ENCODE results near the gene RTL5. TPM values are rescaled to one million over a fixed set of nuclear protein-coding genes. Genes with fewer than 3 reads are reported as not detected.

Gene RTL5
- total RNA-seq, 2 donors from 2014 or later: 2.6 to 2.7 TPM

DNA sequence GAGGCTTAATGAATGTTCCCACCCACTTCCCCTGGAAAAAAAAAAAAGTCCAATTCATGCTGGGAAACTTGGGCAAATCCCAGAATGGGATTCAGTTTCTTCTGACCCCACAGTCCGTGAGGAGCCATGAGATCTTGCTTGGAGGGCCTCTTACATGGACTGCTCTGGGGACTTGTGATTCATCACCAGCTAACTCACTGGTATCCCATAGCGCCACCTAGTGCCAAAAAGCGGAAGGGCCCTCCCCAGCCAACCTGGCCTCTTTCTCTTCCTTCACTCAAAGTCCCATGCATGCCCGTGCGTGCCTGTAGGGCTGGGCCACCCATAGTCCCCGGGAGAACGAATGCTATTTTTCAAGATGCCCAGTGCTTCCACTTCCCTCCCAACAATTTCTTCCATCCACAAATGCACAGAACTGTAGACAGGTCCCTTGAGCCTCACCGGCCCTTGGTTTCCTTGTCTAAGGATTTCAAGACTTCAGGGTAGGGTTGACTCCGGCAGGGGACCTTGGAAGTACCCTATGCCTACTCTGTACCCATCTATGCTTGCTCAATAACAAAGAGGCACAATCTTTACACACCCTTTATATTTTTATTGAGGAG, 5.1 kb downstream of the RTL5 start:
- DNase-seq (peak; percentile 60 to 75 (median 66)), ATAC-seq (peak; percentile 76)
- H3K27ac Mint-ChIP-seq: peak overlapping the region; percentile 93
- H3K9me3 ChIP-seq (ENCODE audit: control insufficient read depth, low read length, poor library complexity, severe bottlenecking): no peaks in the 10 kb centered on the region
- peaks cover 2% of the 10 kb centered on the region for H3K36me3 Mint-ChIP-seq (ENCODE audit: low read depth)
- peaks cover 28% of the 10 kb centered on the region for H3K4me1 Mint-ChIP-seq
- no peaks in the 10 kb centered on the region for H3K27me3 Mint-ChIP-seq
- H3K4me3 Mint-ChIP-seq: no peak overlapping the region

DNA sequence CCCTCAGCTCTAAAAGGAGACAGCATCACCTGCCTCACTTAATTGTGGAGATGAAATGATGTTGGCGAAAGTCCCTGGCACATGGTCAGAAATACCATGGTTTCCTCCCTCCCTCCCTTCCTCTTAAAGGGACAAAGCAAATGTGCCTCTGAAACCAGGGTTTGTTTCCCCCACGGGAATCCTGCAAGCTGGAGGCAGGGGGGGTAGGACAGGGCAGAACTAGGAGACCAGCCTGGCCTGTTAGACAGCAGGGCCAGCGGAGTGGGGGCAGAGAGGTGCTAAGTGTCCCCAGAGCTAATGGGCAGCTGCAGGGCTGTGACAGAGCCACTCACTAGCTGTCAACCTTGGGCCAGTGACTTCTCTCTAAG, 5.7 kb downstream of the RTL5 start:
- Mint-ChIP-seq H3K4me1 (peaks cover 28% of the 10 kb centered on the region), H3K36me3 (ENCODE audit: low read depth) (peaks cover 2% of the 10 kb centered on the region), H3K4me3 (no peak overlapping the region), H3K27ac (peak overlapping the region; percentile 93), H3K27me3 (no peaks in the 10 kb centered on the region)
- ATAC-seq (no peak), DNase-seq (no peak)
- no peaks in the 10 kb centered on the region for H3K9me3 ChIP-seq (ENCODE audit: control insufficient read depth, low read length, poor library complexity, severe bottlenecking)

DNA sequence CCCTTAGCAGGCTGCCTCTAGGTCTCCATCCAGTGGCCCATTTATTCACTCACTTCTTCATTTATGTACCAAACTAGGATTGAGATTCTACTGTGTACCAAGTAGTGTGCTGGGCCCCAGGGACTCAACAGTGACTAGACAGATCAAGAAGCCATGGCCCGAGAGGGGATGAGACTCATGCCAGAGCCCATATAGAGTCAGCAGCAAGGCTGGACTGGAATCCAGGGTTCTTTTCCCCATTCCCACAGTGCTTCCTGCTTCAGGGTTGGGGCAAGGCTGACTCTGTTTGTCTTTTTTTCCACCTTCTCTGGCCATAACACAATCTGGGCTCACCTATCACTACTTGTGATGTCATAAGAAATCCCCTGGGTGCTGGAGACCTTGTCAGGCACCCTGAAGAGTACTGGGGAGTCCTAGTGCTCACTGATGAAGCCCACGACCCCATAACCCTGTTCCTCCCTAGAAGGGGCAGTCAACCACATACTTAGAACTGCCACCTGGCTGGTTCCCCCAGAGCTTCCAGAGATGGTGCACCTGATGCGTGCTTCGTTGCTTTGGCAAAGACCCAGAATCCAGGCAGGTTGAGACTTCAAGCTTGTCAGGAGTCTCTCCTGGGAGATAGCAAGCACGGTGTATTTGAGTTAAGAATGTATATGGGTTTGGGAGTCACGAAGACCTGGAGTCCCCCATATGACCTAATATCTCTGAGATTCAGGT, 6.2 kb downstream of the RTL5 start:
- ATAC-seq: peak; percentile 42
- DNase-seq: no peak
- Mint-ChIP-seq H3K27me3 (no peaks in the 10 kb centered on the region), H3K36me3 (ENCODE audit: low read depth) (peaks cover 2% of the 10 kb centered on the region), H3K4me1 (peaks cover 33% of the 10 kb centered on the region), H3K4me3 (peak overlapping the region; percentile 64), H3K27ac (peak overlapping the region; percentile 93)
- H3K9me3 ChIP-seq (ENCODE audit: control insufficient read depth, low read length, poor library complexity, severe bottlenecking): no peaks in the 10 kb centered on the region

DNA sequence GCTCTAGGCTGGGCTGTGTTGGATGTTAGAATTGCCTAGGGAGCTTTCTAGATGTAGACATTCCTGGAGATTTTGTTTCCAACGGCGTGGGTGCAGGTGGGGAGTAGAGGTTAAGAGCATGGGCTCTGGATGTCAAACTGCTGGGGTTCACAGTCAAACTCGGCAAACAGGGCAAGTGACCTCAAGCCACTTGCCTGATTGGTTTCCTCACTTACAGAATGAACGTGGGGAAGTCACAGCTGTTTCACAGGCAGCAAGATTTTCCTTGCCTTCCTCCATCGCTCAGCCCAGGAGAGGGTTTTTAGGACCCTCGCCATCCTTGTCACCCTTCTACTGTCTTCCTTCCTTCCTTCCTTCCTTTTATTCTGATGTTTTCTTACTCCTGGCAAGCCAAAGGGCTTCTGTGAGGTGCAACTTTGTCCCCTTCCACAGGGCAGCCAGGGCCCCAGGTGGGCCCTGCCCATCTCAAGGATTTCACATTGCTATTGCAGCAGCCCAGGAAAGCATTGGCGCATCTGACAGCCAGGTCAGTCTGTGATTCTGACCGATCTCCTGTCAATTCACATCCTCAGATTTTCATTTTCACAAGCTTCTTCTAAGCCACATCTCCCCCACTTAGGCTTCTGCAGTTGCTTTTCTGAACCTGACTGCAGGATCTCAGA, 7.0 kb downstream of the RTL5 start:
- Mint-ChIP-seq H3K27ac (peak overlapping the region; percentile 93), H3K27me3 (no peaks in the 10 kb centered on the region), H3K36me3 (ENCODE audit: low read depth) (no peaks in the 10 kb centered on the region), H3K4me1 (peaks cover 39% of the 10 kb centered on the region), H3K4me3 (no peak overlapping the region)
- ATAC-seq (no peak), DNase-seq (no peak)
- no peaks in the 10 kb centered on the region for H3K9me3 ChIP-seq (ENCODE audit: control insufficient read depth, low read length, poor library complexity, severe bottlenecking)

DNA sequence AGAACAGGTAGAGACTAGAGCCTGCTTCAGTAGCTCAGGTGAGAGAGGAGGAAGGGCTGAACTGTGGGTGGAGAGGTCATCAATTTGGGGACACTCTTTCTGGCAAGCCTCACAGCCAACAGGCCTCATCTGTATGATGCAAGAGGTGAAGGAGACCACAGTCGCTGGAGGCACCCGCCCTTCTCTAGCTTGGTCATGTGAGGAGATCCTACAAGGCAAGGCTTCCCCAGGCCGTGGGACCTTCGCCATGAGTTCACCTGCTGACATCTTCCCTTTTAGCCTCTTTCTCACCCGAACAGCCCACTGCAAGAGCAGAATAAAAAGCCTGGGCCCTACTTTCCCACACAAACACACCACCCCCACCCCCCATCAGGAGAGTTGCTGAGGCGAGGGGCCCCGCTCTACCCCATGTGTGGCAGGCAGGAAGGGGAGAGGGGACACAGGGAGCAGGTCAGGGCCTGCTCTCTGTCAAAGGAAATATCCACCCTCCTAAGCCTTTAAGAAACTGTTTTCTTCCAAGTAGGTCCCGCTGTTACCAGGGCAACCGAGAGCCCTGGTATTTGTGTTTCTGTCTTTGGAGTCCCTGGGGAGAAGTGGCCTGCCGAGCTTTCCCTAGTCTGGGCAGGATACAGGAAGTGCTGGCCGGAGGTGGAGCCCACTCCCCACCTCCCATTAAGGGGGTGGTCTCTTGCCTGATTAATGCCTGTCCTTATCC, 8.1 kb downstream of the RTL5 start:
- DNase-seq (no peak), ATAC-seq (no peak)
- H3K9me3 ChIP-seq (ENCODE audit: control insufficient read depth, low read length, poor library complexity, severe bottlenecking): no peaks in the 10 kb centered on the region
- peaks cover 38% of the 10 kb centered on the region for H3K4me1 Mint-ChIP-seq
- no peaks in the 10 kb centered on the region for H3K27me3 Mint-ChIP-seq
- H3K4me3 Mint-ChIP-seq: no peak overlapping the region
- no peaks in the 10 kb centered on the region for H3K36me3 Mint-ChIP-seq (ENCODE audit: low read depth)
- H3K27ac Mint-ChIP-seq: peak overlapping the region; percentile 93

DNA sequence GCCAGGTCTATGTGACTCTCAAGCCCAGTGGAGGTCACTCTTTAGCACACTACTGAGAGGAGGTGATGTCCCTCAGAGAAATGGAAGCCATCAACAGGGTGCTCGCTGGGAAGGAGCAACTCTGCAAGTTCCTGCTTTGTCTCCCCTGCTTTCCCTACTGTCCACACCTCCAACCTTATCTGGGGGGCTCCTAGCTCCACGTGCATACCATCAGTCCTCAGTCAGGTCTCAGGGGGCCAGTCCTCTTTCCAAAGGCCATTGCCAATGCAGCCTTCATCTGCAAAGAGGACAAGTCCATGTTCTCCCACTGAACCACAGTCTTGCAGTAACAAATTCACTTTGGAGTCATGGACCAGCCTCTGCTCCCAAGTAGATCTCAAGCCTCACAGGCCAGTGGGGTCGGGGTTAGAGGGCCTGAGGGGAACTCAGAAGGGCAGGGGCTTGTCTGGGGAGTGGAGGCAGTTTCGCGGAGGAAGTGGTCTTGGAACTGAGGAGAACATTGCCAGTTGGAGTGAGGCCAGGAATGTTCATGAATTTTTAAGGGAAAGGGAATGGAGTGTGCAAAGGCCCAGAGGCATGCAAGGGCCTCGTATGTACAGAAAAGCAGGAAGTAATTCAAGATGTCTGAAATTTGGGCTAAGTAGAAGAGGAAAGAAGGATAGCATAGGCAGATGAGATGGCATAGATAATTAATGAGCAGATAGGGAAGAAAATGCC, 8.9 kb downstream of the RTL5 start:
- H3K36me3 Mint-ChIP-seq (ENCODE audit: low read depth): no peaks in the 10 kb centered on the region
- no peak for DNase-seq
- peak overlapping the region; percentile 93 for H3K27ac Mint-ChIP-seq
- H3K9me3 ChIP-seq (ENCODE audit: control insufficient read depth, low read length, poor library complexity, severe bottlenecking): no peaks in the 10 kb centered on the region
- no peak for ATAC-seq
- no peaks in the 10 kb centered on the region for H3K27me3 Mint-ChIP-seq
- peaks cover 38% of the 10 kb centered on the region for H3K4me1 Mint-ChIP-seq
- peak overlapping the region; percentile 53 for H3K4me3 Mint-ChIP-seq

DNA sequence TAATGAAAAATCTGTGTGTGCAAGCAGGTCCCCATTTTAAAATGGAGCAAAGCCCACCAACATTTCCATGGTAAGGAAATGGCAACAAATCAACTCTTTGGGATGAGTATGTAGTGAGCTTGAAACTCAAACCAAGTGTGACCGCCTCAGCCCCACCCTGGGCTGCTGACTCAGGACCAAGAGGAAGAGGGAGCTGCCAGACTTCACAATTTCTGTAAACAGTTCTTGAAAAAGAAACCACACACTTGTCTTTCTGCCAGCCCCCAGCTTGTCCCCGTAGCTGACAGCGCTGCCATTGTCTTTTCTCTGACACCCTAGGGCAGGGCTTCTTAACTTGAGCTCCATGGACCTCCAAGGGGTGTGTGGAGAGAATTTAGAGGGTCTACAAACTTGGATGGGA, 10.3 kb downstream of the RTL5 start:
- Mint-ChIP-seq H3K4me3 (peak overlapping the region; percentile 3), H3K27ac (peak overlapping the region; percentile 93), H3K4me1 (peaks cover 39% of the 10 kb centered on the region), H3K27me3 (no peaks in the 10 kb centered on the region), H3K36me3 (ENCODE audit: low read depth) (no peaks in the 10 kb centered on the region)
- DNase-seq (peak in 1 of 3 donors; percentile 20), ATAC-seq (peak; percentile 83)
- H3K9me3 ChIP-seq (ENCODE audit: control insufficient read depth, low read length, poor library complexity, severe bottlenecking): no peaks in the 10 kb centered on the region

DNA sequence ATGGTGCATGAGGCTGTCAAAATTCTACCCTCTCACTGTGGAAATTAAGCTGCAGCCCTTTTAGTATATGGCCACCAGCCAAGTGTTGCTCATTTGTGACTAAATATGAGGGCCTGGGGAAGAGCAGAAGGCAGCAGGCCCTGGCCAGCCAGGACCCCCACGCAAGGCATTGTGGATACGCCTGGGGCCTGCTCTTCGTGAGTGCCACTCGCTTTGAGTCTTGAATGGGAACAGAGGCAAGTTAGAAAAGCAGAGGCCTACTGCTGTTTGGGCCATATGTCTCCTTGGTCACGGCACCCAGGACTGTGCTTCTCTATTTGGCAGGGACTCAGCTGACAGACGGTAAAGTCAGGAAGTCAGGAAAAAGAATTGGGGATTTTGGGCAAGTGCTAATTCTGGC, 10.9 kb downstream of the RTL5 start:
- no peak for ATAC-seq
- Mint-ChIP-seq H3K27me3 (no peaks in the 10 kb centered on the region), H3K4me3 (peak overlapping the region; percentile 58), H3K36me3 (ENCODE audit: low read depth) (no peaks in the 10 kb centered on the region), H3K27ac (peak overlapping the region; percentile 93), H3K4me1 (peaks cover 39% of the 10 kb centered on the region)
- H3K9me3 ChIP-seq (ENCODE audit: control insufficient read depth, low read length, poor library complexity, severe bottlenecking): no peaks in the 10 kb centered on the region
- no peak for DNase-seq

DNA sequence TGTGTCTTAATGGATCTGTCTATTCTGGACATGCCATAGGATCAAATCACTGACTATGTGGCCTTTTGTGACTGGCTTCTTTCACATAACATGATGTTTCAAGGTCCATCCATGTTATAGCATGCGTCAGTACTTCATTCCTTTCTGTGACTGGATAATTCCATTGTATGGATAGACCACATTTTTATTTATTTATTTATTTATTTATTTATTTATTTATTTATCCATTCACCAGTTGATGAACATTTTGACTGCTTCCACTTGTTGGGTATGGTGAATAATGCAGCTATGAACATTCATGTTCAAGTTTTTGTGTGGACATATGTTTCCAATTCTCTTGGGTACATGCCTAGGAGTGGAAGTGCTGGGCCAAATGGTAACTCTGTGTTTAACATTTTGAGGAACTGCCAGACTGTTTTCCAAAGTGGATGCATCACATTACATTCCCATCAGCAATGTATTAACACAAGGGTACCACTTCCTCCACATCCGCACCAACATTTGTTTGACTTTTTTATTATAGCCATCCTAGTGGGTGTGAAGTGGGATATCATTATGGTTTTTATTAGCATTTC, 14.0 kb downstream of the RTL5 start:
- Mint-ChIP-seq H3K27ac (peak overlapping the region; percentile 43), H3K36me3 (ENCODE audit: low read depth) (no peaks in the 10 kb centered on the region), H3K4me3 (no peak overlapping the region), H3K27me3 (no peaks in the 10 kb centered on the region), H3K4me1 (peaks cover 21% of the 10 kb centered on the region)
- H3K9me3 ChIP-seq (ENCODE audit: control insufficient read depth, low read length, poor library complexity, severe bottlenecking): no peaks in the 10 kb centered on the region
- DNase-seq (no peak), ATAC-seq (no peak)

DNA sequence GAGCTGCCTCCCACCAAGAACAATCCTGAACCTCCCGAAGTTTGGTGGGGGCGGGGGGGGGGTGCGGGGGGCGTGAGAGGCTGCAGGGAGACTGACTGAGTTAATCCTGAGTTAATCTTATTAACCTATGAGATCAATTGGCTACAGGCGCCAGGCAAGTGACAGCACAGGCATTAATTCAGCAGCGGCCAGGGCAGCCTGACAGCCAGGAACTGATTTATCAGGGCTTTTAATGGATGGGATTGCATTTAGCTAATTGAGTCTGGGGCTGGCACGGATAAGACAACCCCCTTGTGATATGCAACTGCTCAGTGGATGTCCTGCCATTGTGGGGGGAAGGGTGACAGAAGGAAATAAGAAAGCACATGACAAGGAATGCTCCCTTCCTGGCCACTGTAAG, 16.3 kb downstream of the RTL5 start:
- H3K9me3 ChIP-seq (ENCODE audit: control insufficient read depth, low read length, poor library complexity, severe bottlenecking): no peaks in the 10 kb centered on the region
- peaks cover 24% of the 10 kb centered on the region for H3K4me1 Mint-ChIP-seq
- H3K27ac Mint-ChIP-seq: no peak overlapping the region

DNA sequence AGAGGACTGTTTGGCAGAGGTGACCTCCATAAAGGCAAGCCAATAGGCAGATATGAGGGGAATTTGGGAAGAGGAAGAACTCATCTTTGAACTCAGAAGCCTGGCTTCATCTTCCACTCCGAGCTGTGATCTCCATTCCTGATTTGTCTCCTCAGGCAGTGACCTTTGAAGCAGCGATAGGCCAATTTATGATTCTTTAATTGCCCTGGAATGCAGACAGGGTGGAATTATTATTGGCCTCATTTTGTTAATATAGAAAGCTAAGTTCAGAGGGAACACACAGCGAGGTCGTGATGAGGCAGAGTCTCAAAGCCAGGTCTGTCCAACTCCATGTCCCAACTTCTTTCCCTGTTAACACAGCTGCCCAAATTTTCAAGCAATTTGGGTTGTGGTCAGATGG, 16.9 kb downstream of the RTL5 start:
- H3K36me3 Mint-ChIP-seq (ENCODE audit: low read depth): no peaks in the 10 kb centered on the region
- peaks cover 19% of the 10 kb centered on the region for H3K4me1 Mint-ChIP-seq
- ATAC-seq: no peak
- H3K27me3 Mint-ChIP-seq: no peaks in the 10 kb centered on the region
- no peak for DNase-seq
- no peak overlapping the region for H3K27ac Mint-ChIP-seq
- H3K9me3 ChIP-seq (ENCODE audit: control insufficient read depth, low read length, poor library complexity, severe bottlenecking): no peaks in the 10 kb centered on the region
- no peak overlapping the region for H3K4me3 Mint-ChIP-seq

More for the DNA sequence above, 16.3 kb downstream of the RTL5 start:
- ATAC-seq: no peak
- Mint-ChIP-seq H3K27me3 (no peaks in the 10 kb centered on the region), H3K4me3 (no peak overlapping the region), H3K36me3 (ENCODE audit: low read depth) (no peaks in the 10 kb centered on the region)
- no peak for DNase-seq

DNA sequence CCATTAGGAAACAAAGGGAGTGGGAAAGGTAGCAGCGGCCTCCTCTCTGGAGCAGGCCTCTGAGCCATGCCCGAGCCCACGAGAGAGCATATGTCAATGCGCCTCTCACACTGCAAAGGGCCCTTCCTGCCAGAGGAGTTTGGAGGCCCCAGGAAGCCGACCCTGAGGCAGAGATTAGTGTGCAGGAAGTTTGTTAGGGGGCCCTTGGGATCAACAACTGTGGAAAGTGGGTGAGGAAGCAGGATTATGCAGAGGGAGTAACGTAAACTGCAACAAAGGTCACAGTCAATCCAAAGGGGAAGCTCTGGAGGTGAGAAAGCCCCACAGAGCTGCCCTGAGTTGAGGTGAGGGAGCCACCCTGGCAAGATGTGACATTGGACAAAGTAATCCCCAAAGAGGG, 17.4 kb downstream of the RTL5 start:
- ATAC-seq: no peak
- Mint-ChIP-seq H3K36me3 (ENCODE audit: low read depth) (no peaks in the 10 kb centered on the region), H3K27me3 (no peaks in the 10 kb centered on the region), H3K4me1 (peaks cover 17% of the 10 kb centered on the region), H3K27ac (peak overlapping the region; percentile 84), H3K4me3 (no peak overlapping the region)
- H3K9me3 ChIP-seq (ENCODE audit: control insufficient read depth, low read length, poor library complexity, severe bottlenecking): no peaks in the 10 kb centered on the region
- DNase-seq: no peak

Data from T-helper 17 cell (primary cell).